ENCODE data around the gene LILRB1. TPM values are rescaled to one million over a fixed set of nuclear protein-coding genes. Genes with fewer than 3 reads are reported as not detected.

The LILRB1 gene
- total RNA-seq, 1 donor from 2014 or later, result 2.2 TPM

- no peak for DNase-seq (ENCODE audit: extremely low spot score in 2 of 2)
- intact Hi-C loops (cut with DNase I), result no loop called here
- no peak overlapping the region for H3K4me3 ChIP-seq
These were observed 52.1 kb downstream of the LILRB1 start for GRCh38 chr19:54682306-54682856.

DNA sequence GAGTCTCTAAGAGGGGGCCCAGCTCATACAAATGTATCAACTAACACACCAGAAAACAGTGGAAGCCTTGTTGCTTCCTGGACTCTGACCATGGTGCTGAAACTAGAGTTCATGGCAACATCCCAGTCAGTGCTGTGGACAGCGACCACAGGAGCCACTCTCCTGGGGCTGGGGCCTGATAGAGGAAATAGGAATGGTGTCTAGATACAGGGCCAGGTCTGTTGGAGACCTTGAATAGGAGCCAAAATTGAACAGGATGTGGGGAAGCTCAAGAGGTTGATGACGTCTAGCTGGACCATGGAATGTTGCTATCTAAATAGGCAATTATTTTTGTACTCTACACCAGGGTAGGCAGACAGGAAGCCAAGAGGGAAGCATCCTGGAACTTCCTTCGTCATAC is 54.2 kb downstream of the LILRB1 start:
- Histone ChIP-seq H3K9me3 (no peaks in the 10 kb centered on the region), H3K36me3 (no peaks in the 10 kb centered on the region), H3K4me1 (no peaks in the 10 kb centered on the region), H3K27ac (no peak overlapping the region), H3K27me3 (no peaks in the 10 kb centered on the region), H3K4me3 (no peak overlapping the region)
- intact Hi-C loops (cut with DNase I), result no loop called here
- DNase-seq (ENCODE audit: extremely low spot score in 2 of 2), result no peak
- TF ChIP-seq, protein P1, sequence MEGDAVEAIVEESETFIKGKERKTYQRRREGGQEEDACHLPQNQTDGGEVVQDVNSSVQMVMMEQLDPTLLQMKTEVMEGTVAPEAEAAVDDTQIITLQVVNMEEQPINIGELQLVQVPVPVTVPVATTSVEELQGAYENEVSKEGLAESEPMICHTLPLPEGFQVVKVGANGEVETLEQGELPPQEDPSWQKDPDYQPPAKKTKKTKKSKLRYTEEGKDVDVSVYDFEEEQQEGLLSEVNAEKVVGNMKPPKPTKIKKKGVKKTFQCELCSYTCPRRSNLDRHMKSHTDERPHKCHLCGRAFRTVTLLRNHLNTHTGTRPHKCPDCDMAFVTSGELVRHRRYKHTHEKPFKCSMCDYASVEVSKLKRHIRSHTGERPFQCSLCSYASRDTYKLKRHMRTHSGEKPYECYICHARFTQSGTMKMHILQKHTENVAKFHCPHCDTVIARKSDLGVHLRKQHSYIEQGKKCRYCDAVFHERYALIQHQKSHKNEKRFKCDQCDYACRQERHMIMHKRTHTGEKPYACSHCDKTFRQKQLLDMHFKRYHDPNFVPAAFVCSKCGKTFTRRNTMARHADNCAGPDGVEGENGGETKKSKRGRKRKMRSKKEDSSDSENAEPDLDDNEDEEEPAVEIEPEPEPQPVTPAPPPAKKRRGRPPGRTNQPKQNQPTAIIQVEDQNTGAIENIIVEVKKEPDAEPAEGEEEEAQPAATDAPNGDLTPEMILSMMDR (IDR thresholded peaks at IDR 0.05), result no peak
- TF ChIP-seq POLR2AphosphoS5 (IDR thresholded peaks at IDR 0.05; ENCODE audit: insufficient read depth in 1 of 2, low read depth in 1 of 2), result no peak
- TF ChIP-seq POLR2A (IDR thresholded peaks at IDR 0.05), result no peak

More at GRCh38 chr19:54682306-54682856, 52.1 kb downstream of the LILRB1 start:
- TF ChIP-seq, protein P1 (IDR thresholded peaks at IDR 0.05), result no peak
- TF ChIP-seq POLR2A (IDR thresholded peaks at IDR 0.05) (no peak), POLR2AphosphoS5 (IDR thresholded peaks at IDR 0.05; ENCODE audit: insufficient read depth in 1 of 2, low read depth in 1 of 2) (no peak)
- H3K27ac ChIP-seq, result no peak overlapping the region
- no peaks in the 10 kb centered on the region for H3K4me1 ChIP-seq
- no peaks in the 10 kb centered on the region for H3K9me3 ChIP-seq
- no peaks in the 10 kb centered on the region for H3K36me3 ChIP-seq
- H3K27me3 ChIP-seq, result no peaks in the 10 kb centered on the region

Small RNAs within 50 kb of the gene (microRNA-seq; reads per million reads assigned to microRNA genes)
- gene MIR8061 (ENCODE audit: borderline number of aligned reads, borderline replicate concordance), result not detected

Small RNAs within 50 kb of the gene (small RNA-seq; reads per million reads assigned to genes)
- gene AC245036.3, result not detected
- not detected for gene MIR8061

Other genes with a start within 250 kb of the LILRB1 start
- 5.9 TPM for gene TTYH1, start 215.0 kb upstream of the LILRB1 start, total RNA-seq
- gene LENG8, start 181.3 kb upstream of the LILRB1 start, total RNA-seq, result 129 TPM
- 10.3 TPM for gene LENG9, start 166.7 kb upstream of the LILRB1 start, total RNA-seq
- 33.4 TPM for gene CDC42EP5, start 157.2 kb upstream of the LILRB1 start, total RNA-seq
- gene LAIR2, start 127.7 kb upstream of the LILRB1 start, total RNA-seq, result not detected
- not detected for gene LILRA2, start 56.7 kb upstream of the LILRB1 start, total RNA-seq
- gene LILRA1, start 36.9 kb upstream of the LILRB1 start, total RNA-seq, result 1.7 TPM
- gene LILRB4, start 32.5 kb downstream of the LILRB1 start, total RNA-seq, result 2.9 TPM
- not detected for gene KIR3DL3, start 94.0 kb downstream of the LILRB1 start, total RNA-seq
- gene KIR2DL3, start 108.0 kb downstream of the LILRB1 start, total RNA-seq, result not detected
- not detected for gene KIR2DL1, start 139.3 kb downstream of the LILRB1 start, total RNA-seq
- gene KIR2DL4, start 173.1 kb downstream of the LILRB1 start, total RNA-seq, result not detected
- not detected for gene KIR3DL1, start 186.0 kb downstream of the LILRB1 start, total RNA-seq
- gene KIR2DS4, start 202.2 kb downstream of the LILRB1 start, total RNA-seq, result not detected
- not detected for gene KIR3DL2, start 220.0 kb downstream of the LILRB1 start, total RNA-seq
- gene FCAR, start 243.8 kb downstream of the LILRB1 start, total RNA-seq, result 2.2 TPM

All from vagina (tissue), 2 donors.